ENCODE data around the gene MTOR. TPM values are rescaled to one million over a fixed set of nuclear protein-coding genes. Genes with fewer than 3 reads are reported as not detected.

The MTOR gene
- total RNA-seq, 1 donor from 2014 or later = 61.9 TPM

DNA sequence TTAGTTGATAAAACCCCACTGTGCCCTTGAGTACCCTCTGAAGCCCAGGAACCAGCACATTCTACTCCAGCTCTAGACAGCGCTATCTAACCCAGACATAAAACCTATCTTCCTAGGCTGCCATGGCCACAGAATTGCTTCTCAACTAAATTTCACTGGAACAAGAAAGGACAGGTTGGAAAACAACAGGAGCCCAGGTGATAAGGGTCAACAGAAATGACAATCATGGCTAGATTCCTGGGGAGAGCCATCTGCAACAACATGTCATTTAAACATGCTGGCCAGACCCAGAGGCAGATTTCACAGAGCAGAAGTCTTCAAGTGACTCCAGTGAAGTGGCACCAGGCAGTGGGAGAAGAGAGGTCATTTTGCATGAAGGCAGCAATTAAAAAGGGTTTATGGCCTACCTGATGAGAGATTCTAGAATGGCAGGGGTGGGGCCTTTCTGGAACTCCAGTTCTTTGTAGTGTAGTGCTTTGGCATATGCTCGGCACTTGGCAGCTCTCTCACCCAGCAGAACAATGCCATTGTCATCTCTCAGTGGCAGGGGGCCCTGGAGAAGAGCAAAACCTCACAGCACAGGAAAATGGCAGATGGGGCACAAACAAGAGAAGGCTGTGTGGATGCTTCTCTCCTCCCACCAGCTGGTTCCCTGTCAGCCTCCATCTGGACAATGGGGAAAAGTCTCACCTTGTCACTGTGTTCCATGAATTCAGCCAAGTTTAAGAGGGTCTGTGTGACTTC is 63.3 kb downstream of the MTOR start:
- no peak for TF ChIP-seq CTCF (IDR thresholded peaks at IDR 0.05; ENCODE audit: unreplicated experiment)
- Mint-ChIP-seq H3K4me1 (ENCODE audit: unreplicated experiment) (no peaks in the 10 kb centered on the region), H3K27ac (ENCODE audit: unreplicated experiment) (no peak overlapping the region), H3K36me3 (ENCODE audit: low read depth, unreplicated experiment) (peaks cover 30% of the 10 kb centered on the region), H3K4me3 (ENCODE audit: unreplicated experiment) (peak overlapping the region; percentile 45), H3K9me3 (ENCODE audit: unreplicated experiment) (no peaks in the 10 kb centered on the region), H3K27me3 (ENCODE audit: unreplicated experiment) (no peaks in the 10 kb centered on the region)
- DNase-seq (ENCODE audit: low spot score) = no peak

DNA sequence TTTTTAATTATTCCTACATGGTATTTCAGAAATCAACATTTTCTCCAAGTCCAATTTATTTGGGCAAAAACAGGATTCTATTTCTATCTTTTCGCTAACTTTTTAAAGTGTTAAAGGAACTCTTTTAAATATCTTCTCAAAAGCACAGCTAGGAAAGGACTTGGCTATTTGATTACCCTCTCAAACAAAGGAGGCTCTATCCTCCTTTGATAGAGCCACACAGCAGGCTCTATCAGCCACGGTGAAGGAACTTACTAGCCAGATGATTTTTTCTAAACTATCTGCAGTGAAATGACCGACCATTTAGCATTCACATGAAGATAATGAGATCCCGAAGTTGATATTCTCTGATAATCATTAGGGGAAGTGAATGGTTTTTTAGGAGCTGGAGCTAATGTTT is 64.1 kb downstream of the MTOR start:
- no peak for TF ChIP-seq CTCF (IDR thresholded peaks at IDR 0.05; ENCODE audit: unreplicated experiment)
- no peaks in the 10 kb centered on the region for H3K4me1 Mint-ChIP-seq (ENCODE audit: unreplicated experiment)
- no peak overlapping the region for H3K27ac Mint-ChIP-seq (ENCODE audit: unreplicated experiment)
- DNase-seq (ENCODE audit: low spot score) = no peak
- no peaks in the 10 kb centered on the region for H3K9me3 Mint-ChIP-seq (ENCODE audit: unreplicated experiment)
- no peaks in the 10 kb centered on the region for H3K27me3 Mint-ChIP-seq (ENCODE audit: unreplicated experiment)
- H3K4me3 Mint-ChIP-seq (ENCODE audit: unreplicated experiment) = no peak overlapping the region
- peaks cover 25% of the 10 kb centered on the region for H3K36me3 Mint-ChIP-seq (ENCODE audit: low read depth, unreplicated experiment)

- H3K27ac Mint-ChIP-seq (ENCODE audit: unreplicated experiment) = no peak overlapping the region
- peaks cover 28% of the 10 kb centered on the region for H3K36me3 Mint-ChIP-seq (ENCODE audit: low read depth, unreplicated experiment)
- TF ChIP-seq CTCF (IDR thresholded peaks at IDR 0.05; ENCODE audit: unreplicated experiment) = no peak
- no peak overlapping the region for H3K4me3 Mint-ChIP-seq (ENCODE audit: unreplicated experiment)
- no peaks in the 10 kb centered on the region for H3K4me1 Mint-ChIP-seq (ENCODE audit: unreplicated experiment)
- no peaks in the 10 kb centered on the region for H3K27me3 Mint-ChIP-seq (ENCODE audit: unreplicated experiment)
- no peaks in the 10 kb centered on the region for H3K9me3 Mint-ChIP-seq (ENCODE audit: unreplicated experiment)
- DNase-seq (ENCODE audit: low spot score) = no peak
Observed at GRCh38 chr1:11197359-11197758, 65.0 kb downstream of the MTOR start.

GRCh38 chr1:11196945-11197344 is 65.4 kb downstream of the MTOR start:
- no peak for TF ChIP-seq CTCF (IDR thresholded peaks at IDR 0.05; ENCODE audit: unreplicated experiment)

DNA sequence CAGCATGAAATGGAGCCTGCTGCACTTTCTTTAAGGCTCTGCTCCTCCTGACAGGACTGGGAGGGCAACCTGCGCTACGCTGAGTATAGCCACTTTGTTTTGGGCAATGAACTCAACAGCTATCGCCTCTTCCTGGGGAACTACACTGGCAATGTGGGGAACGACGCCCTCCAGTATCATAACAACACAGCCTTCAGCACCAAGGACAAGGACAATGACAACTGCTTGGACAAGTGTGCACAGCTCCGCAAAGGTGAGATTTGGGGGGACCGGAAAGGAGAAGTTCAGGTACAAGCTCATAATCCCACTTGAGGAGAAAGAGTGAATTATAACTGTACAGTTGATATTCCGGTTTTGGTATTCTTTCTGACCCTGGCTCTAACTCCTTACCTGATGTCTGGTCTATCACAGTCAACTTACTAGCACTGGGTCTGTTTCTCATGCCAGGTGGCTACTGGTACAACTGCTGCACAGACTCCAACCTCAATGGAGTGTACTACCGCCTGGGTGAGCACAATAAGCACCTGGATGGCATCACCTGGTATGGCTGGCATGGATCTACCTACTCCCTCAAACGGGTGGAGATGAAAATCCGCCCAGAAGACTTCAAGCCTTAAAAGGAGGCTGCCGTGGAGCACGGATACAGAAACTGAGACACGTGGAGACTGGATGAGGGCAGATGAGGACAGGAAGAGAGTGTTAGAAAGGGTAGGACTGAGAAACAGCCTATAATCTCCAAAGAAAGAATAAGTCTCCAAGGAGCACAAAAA is 67.8 kb downstream of the MTOR start:
- no peak for TF ChIP-seq CTCF (IDR thresholded peaks at IDR 0.05; ENCODE audit: unreplicated experiment)
- no peaks in the 10 kb centered on the region for H3K27me3 Mint-ChIP-seq (ENCODE audit: unreplicated experiment)
- peaks cover 2% of the 10 kb centered on the region for H3K4me1 Mint-ChIP-seq (ENCODE audit: unreplicated experiment)
- H3K9me3 Mint-ChIP-seq (ENCODE audit: unreplicated experiment) = no peaks in the 10 kb centered on the region
- peaks cover 28% of the 10 kb centered on the region for H3K36me3 Mint-ChIP-seq (ENCODE audit: low read depth, unreplicated experiment)
- no peak for DNase-seq (ENCODE audit: low spot score)
- no peak overlapping the region for H3K27ac Mint-ChIP-seq (ENCODE audit: unreplicated experiment)
- no peak overlapping the region for H3K4me3 Mint-ChIP-seq (ENCODE audit: unreplicated experiment)

More at GRCh38 chr1:11196945-11197344, 65.4 kb downstream of the MTOR start:
- no peak for DNase-seq (ENCODE audit: low spot score)
- no peaks in the 10 kb centered on the region for H3K4me1 Mint-ChIP-seq (ENCODE audit: unreplicated experiment)
- H3K36me3 Mint-ChIP-seq (ENCODE audit: low read depth, unreplicated experiment) = peaks cover 28% of the 10 kb centered on the region
- no peaks in the 10 kb centered on the region for H3K27me3 Mint-ChIP-seq (ENCODE audit: unreplicated experiment)
- H3K9me3 Mint-ChIP-seq (ENCODE audit: unreplicated experiment) = no peaks in the 10 kb centered on the region
- H3K4me3 Mint-ChIP-seq (ENCODE audit: unreplicated experiment) = no peak overlapping the region
- no peak overlapping the region for H3K27ac Mint-ChIP-seq (ENCODE audit: unreplicated experiment)
